ENCODE results near the gene EPX. TPM values are rescaled to one million over a fixed set of nuclear protein-coding genes. Genes with fewer than 3 reads are reported as not detected.

The EPX gene
- polyA plus RNA-seq, 1 donor from 2014 or later, result not detected

DNA sequence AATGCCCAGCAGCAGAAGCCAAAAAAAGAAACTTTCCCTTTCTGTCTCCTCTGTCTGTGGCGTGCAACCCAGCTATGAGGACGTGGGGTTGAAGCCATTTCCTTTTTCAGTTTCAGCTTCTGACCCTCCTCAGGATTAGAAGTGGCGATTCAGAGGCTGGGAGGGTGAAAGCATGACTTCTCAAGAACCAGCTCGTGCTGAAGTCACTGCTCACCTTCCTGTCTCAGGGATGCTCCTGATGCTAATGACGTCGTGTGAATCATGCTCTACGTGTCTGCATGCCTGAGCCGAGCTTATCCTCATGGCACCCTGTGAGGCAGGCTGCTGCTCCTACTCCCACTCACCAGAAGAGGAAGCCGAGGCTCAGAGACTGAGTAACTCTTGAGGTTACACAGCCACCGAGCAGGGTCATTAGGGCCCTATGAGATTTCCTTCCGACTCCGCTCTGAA, 40.2 kb downstream of the EPX start:
- H3K9me2 ChIP-seq (ENCODE audit: insufficient read depth, low read length), result no peaks in the 10 kb centered on the region
- no peaks in the 10 kb centered on the region for H3F3A ChIP-seq (ENCODE audit: insufficient read depth, low read length, poor library complexity, severe bottlenecking)
- H3K36me3 ChIP-seq (ENCODE audit: insufficient read depth, low read length), result no peaks in the 10 kb centered on the region
- TF ChIP-seq TAF1 (IDR thresholded peaks at IDR 0.05; ENCODE audit: low read depth) (no peak), EP300 (conservative IDR thresholded peaks at IDR 0.05; ENCODE audit: poor library complexity, severe bottlenecking) (no peak), MXI1 (conservative IDR thresholded peaks at IDR 0.05; ENCODE audit: poor library complexity, severe bottlenecking) (no peak), POLR2AphosphoS5 (IDR thresholded peaks at IDR 0.05) (no peak), EZH2 (IDR thresholded peaks at IDR 0.05; ENCODE audit: borderline replicate concordance, insufficient read depth, low read length, poor library complexity, severe bottlenecking) (no peak), SMC3 (conservative IDR thresholded peaks at IDR 0.05; ENCODE audit: poor library complexity) (no peak), RAD21 (conservative IDR thresholded peaks at IDR 0.05) (no peak)
- TF ChIP-seq, protein P1, sequence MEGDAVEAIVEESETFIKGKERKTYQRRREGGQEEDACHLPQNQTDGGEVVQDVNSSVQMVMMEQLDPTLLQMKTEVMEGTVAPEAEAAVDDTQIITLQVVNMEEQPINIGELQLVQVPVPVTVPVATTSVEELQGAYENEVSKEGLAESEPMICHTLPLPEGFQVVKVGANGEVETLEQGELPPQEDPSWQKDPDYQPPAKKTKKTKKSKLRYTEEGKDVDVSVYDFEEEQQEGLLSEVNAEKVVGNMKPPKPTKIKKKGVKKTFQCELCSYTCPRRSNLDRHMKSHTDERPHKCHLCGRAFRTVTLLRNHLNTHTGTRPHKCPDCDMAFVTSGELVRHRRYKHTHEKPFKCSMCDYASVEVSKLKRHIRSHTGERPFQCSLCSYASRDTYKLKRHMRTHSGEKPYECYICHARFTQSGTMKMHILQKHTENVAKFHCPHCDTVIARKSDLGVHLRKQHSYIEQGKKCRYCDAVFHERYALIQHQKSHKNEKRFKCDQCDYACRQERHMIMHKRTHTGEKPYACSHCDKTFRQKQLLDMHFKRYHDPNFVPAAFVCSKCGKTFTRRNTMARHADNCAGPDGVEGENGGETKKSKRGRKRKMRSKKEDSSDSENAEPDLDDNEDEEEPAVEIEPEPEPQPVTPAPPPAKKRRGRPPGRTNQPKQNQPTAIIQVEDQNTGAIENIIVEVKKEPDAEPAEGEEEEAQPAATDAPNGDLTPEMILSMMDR (IDR thresholded peaks at IDR 0.05; ENCODE audit: poor library complexity, severe bottlenecking), result no peak
- TF ChIP-seq, protein P2, sequence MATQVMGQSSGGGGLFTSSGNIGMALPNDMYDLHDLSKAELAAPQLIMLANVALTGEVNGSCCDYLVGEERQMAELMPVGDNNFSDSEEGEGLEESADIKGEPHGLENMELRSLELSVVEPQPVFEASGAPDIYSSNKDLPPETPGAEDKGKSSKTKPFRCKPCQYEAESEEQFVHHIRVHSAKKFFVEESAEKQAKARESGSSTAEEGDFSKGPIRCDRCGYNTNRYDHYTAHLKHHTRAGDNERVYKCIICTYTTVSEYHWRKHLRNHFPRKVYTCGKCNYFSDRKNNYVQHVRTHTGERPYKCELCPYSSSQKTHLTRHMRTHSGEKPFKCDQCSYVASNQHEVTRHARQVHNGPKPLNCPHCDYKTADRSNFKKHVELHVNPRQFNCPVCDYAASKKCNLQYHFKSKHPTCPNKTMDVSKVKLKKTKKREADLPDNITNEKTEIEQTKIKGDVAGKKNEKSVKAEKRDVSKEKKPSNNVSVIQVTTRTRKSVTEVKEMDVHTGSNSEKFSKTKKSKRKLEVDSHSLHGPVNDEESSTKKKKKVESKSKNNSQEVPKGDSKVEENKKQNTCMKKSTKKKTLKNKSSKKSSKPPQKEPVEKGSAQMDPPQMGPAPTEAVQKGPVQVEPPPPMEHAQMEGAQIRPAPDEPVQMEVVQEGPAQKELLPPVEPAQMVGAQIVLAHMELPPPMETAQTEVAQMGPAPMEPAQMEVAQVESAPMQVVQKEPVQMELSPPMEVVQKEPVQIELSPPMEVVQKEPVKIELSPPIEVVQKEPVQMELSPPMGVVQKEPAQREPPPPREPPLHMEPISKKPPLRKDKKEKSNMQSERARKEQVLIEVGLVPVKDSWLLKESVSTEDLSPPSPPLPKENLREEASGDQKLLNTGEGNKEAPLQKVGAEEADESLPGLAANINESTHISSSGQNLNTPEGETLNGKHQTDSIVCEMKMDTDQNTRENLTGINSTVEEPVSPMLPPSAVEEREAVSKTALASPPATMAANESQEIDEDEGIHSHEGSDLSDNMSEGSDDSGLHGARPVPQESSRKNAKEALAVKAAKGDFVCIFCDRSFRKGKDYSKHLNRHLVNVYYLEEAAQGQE (IDR thresholded peaks at IDR 0.05; ENCODE audit: borderline replicate concordance), result no peak
- H3K9ac ChIP-seq (ENCODE audit: low read length), result no peak overlapping the region
- no peak overlapping the region for H3K4me3 ChIP-seq (ENCODE audit: low read length)
- H3K27ac ChIP-seq (ENCODE audit: low read length), result no peak overlapping the region
- no peak overlapping the region for H2AFZ ChIP-seq (ENCODE audit: low read depth, low read length)
- no peaks in the 10 kb centered on the region for H3K9me3 ChIP-seq (ENCODE audit: low read length)
- H3K27me3 ChIP-seq (ENCODE audit: insufficient read depth, low read depth, low read length), result peaks cover 3% of the 10 kb centered on the region
- no peaks in the 10 kb centered on the region for H3K79me2 ChIP-seq (replicated peaks; ENCODE audit: insufficient read depth, low read length)
- H4K20me1 ChIP-seq (ENCODE audit: insufficient read depth), result no peaks in the 10 kb centered on the region
- H3K4me2 ChIP-seq (ENCODE audit: low read length), result no peak overlapping the region

DNA sequence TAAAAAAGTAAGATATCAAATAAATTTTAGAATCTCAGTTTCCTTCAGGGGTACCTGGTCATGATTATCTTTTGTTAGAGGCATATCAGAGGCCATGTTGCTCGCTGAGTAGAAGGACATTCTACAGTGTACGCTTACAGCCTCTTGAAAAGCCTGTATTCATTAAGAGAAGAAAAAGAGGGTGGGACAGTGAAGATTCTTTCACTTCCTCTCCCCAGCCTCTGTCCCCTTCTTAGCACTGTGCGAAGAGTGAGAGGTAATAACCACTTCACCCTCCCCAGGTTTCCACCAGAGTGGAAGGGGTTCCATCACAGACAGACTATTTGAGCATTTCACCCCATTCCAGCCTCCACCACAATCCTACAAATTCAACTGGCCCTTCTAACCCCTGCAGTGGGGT, 41.0 kb downstream of the EPX start:
- Histone ChIP-seq H2AFZ (ENCODE audit: low read depth, low read length) (no peak overlapping the region), H3K36me3 (ENCODE audit: insufficient read depth, low read length) (no peaks in the 10 kb centered on the region), H3K27me3 (ENCODE audit: insufficient read depth, low read depth, low read length) (peaks cover 3% of the 10 kb centered on the region), H3K4me2 (ENCODE audit: low read length) (no peak overlapping the region), H3K9me3 (ENCODE audit: low read length) (no peaks in the 10 kb centered on the region), H3K9ac (ENCODE audit: low read length) (no peak overlapping the region), H4K20me1 (ENCODE audit: insufficient read depth) (no peaks in the 10 kb centered on the region), H3K9me2 (ENCODE audit: insufficient read depth, low read length) (no peaks in the 10 kb centered on the region), H3K4me3 (ENCODE audit: low read length) (no peak overlapping the region), H3F3A (ENCODE audit: insufficient read depth, low read length, poor library complexity, severe bottlenecking) (no peaks in the 10 kb centered on the region), H3K27ac (ENCODE audit: low read length) (no peak overlapping the region), H3K79me2 (replicated peaks; ENCODE audit: insufficient read depth, low read length) (no peaks in the 10 kb centered on the region)
- no peak for TF ChIP-seq MXI1 (conservative IDR thresholded peaks at IDR 0.05; ENCODE audit: poor library complexity, severe bottlenecking)
- no peak for TF ChIP-seq SMC3 (conservative IDR thresholded peaks at IDR 0.05; ENCODE audit: poor library complexity)
- no peak for TF ChIP-seq EP300 (conservative IDR thresholded peaks at IDR 0.05; ENCODE audit: poor library complexity, severe bottlenecking)
- TF ChIP-seq, protein P1 (IDR thresholded peaks at IDR 0.05; ENCODE audit: poor library complexity, severe bottlenecking), result no peak
- no peak for TF ChIP-seq RAD21 (conservative IDR thresholded peaks at IDR 0.05)
- TF ChIP-seq EZH2 (IDR thresholded peaks at IDR 0.05; ENCODE audit: borderline replicate concordance, insufficient read depth, low read length, poor library complexity, severe bottlenecking), result no peak
- no peak for TF ChIP-seq POLR2AphosphoS5 (IDR thresholded peaks at IDR 0.05)
- TF ChIP-seq, protein P2 (IDR thresholded peaks at IDR 0.05; ENCODE audit: borderline replicate concordance), result no peak
- TF ChIP-seq TAF1 (IDR thresholded peaks at IDR 0.05; ENCODE audit: low read depth), result no peak

All from neural cell (in vitro differentiated cells).